NOMO-1 treated with DMSO at 0.1 percent for 48 hours (cell line): ENCODE measurements around the gene CPLX1.
"Not testable (repeated sequence)": the region's sequence is repeated elsewhere in the genome, so short reads cannot be mapped to it uniquely, and the experiment has no call there.

Source experiments
- DNase-seq: peaks from one replicate; lab custom pipeline; 2025; ENCODE audit not compliant: unreplicated experiment; lab: John Stamatoyannopoulos, UW

The CPLX1 gene

GRCh38 chr4:761739-762138 is 64.2 kb downstream of the CPLX1 start:
- no peak for DNase-seq

- no peak for DNase-seq
Measured at GRCh38 chr4:761086-761485, 64.8 kb downstream of the CPLX1 start.

- DNase-seq = no peak
Measured at GRCh38 chr4:760616-761015, 65.3 kb downstream of the CPLX1 start.

GRCh38 chr4:759810-760209 is 66.1 kb downstream of the CPLX1 start:
- DNase-seq = not testable (repeated sequence)

GRCh38 chr4:757111-757510 is 68.8 kb downstream of the CPLX1 start:
- no peak for DNase-seq

GRCh38 chr4:754221-755120 is 71.5 kb downstream of the CPLX1 start:
- DNase-seq = no peak

GRCh38 chr4:753186-753585 is 72.7 kb downstream of the CPLX1 start:
- not testable (repeated sequence) for DNase-seq

GRCh38 chr4:752196-752861 is 73.6 kb downstream of the CPLX1 start:
- DNase-seq = no peak

GRCh38 chr4:751676-752075 is 74.3 kb downstream of the CPLX1 start:
- no peak for DNase-seq

GRCh38 chr4:749698-750666 is 75.9 kb downstream of the CPLX1 start:
- DNase-seq = no peak

GRCh38 chr4:748461-748860 is 77.5 kb downstream of the CPLX1 start:
- no peak for DNase-seq

GRCh38 chr4:747546-748170 is 78.3 kb downstream of the CPLX1 start:
- DNase-seq = no peak

GRCh38 chr4:744212-744841 is 81.6 kb downstream of the CPLX1 start:
- no peak for DNase-seq

- no peak for DNase-seq
Measured at GRCh38 chr4:743463-744211, 82.3 kb downstream of the CPLX1 start.

GRCh38 chr4:742742-743311 is 83.1 kb downstream of the CPLX1 start:
- peak; percentile 29 for DNase-seq

- DNase-seq = no peak
Measured at GRCh38 chr4:742096-742741, 83.7 kb downstream of the CPLX1 start.

- DNase-seq = no peak
Measured at GRCh38 chr4:740656-741282, 85.2 kb downstream of the CPLX1 start.

- no peak for DNase-seq
Measured at GRCh38 chr4:740011-740410, 85.9 kb downstream of the CPLX1 start.
